HL-60 (cell line): ENCODE results near the gene TOMM70.

Experiments used
- DNase-seq, 2 experiments: peaks; one replicate each; pipeline ENCODE4 v3.0.0-alpha.2; 2010 to 2020; ENCODE audit warnings: low read depth in 1 of 2, low spot score in 1 of 2
- H3K27ac ChIP-seq: fragments of 250-450 bp; sonication (Bioruptor Pico); replicated peaks from 2 replicates; pipeline ENCODE4 v1.5.1; 2020; ENCODE audit warnings: mild to moderate bottlenecking, moderate library complexity
- H3K27me3 ChIP-seq: fragments of 250-450 bp; sonication (Bioruptor Pico); 2 replicates; pipeline ENCODE4 v1.5.1; 2021; ENCODE audit warnings: mild to moderate bottlenecking, moderate library complexity; ENCODE audit not compliant: insufficient read depth, poor library complexity, severe bottlenecking
- H3K4me3 ChIP-seq: replicated peaks from 2 replicates; pipeline ENCODE4 v1.5.1; 2011; ENCODE audit warnings: mild to moderate bottlenecking, control low read depth, low read length; ENCODE audit not compliant: insufficient read depth
- GABPA ChIP-seq: IDR thresholded peaks from 2 replicates; pipeline ENCODE4 v1.6.1; 2012; ENCODE audit warnings: low read depth
- POLR2AphosphoS5 ChIP-seq: IDR thresholded peaks from 2 replicates; pipeline ENCODE4 v1.6.1; 2012; ENCODE audit warnings: low read depth
- SPI1 ChIP-seq: IDR thresholded peaks from 2 replicates; pipeline ENCODE4 v1.6.1; 2012; ENCODE audit warnings: low read depth, mild to moderate bottlenecking, borderline replicate concordance
- TF ChIP-seq, protein P1 (sequence below): IDR thresholded peaks from one replicate; pipeline ENCODE4 v1.5.1; 2011; ENCODE audit warnings: low read length, control low read depth, inconsistent platforms; ENCODE audit not compliant: insufficient read depth
- TF ChIP-seq, protein P2 (sequence below): IDR thresholded peaks from 2 replicates; pipeline ENCODE4 v1.6.1; 2012; ENCODE audit warnings: low read depth; ENCODE audit not compliant: insufficient replicate concordance

TOMM70 gene

DNA sequence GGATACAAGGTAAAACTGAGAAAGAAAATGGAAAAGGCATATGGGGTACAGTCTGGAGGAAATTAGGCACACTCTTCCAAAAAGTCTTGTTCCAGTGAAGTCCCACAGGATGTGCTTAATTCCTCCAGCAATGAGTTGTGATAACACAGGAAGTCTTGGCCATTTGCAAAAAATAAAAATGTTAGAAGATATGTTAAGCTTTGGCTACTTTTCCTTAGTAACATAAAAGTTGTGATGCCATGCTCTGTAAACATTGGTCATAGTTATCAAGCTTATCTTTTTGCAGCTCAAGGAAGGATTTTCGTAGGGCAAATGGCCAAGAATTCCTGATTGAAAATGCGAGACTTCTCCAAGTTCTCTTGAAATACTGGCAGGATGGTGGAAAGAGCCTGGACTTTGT lies 26.8 kb upstream of the TOMM70 start:
- no peak for DNase-seq
- TF ChIP-seq GABPA (no peak), POLR2AphosphoS5 (no peak), SPI1 (no peak)
- TF ChIP-seq, protein P1, sequence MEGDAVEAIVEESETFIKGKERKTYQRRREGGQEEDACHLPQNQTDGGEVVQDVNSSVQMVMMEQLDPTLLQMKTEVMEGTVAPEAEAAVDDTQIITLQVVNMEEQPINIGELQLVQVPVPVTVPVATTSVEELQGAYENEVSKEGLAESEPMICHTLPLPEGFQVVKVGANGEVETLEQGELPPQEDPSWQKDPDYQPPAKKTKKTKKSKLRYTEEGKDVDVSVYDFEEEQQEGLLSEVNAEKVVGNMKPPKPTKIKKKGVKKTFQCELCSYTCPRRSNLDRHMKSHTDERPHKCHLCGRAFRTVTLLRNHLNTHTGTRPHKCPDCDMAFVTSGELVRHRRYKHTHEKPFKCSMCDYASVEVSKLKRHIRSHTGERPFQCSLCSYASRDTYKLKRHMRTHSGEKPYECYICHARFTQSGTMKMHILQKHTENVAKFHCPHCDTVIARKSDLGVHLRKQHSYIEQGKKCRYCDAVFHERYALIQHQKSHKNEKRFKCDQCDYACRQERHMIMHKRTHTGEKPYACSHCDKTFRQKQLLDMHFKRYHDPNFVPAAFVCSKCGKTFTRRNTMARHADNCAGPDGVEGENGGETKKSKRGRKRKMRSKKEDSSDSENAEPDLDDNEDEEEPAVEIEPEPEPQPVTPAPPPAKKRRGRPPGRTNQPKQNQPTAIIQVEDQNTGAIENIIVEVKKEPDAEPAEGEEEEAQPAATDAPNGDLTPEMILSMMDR: no peak
- TF ChIP-seq, protein P2, sequence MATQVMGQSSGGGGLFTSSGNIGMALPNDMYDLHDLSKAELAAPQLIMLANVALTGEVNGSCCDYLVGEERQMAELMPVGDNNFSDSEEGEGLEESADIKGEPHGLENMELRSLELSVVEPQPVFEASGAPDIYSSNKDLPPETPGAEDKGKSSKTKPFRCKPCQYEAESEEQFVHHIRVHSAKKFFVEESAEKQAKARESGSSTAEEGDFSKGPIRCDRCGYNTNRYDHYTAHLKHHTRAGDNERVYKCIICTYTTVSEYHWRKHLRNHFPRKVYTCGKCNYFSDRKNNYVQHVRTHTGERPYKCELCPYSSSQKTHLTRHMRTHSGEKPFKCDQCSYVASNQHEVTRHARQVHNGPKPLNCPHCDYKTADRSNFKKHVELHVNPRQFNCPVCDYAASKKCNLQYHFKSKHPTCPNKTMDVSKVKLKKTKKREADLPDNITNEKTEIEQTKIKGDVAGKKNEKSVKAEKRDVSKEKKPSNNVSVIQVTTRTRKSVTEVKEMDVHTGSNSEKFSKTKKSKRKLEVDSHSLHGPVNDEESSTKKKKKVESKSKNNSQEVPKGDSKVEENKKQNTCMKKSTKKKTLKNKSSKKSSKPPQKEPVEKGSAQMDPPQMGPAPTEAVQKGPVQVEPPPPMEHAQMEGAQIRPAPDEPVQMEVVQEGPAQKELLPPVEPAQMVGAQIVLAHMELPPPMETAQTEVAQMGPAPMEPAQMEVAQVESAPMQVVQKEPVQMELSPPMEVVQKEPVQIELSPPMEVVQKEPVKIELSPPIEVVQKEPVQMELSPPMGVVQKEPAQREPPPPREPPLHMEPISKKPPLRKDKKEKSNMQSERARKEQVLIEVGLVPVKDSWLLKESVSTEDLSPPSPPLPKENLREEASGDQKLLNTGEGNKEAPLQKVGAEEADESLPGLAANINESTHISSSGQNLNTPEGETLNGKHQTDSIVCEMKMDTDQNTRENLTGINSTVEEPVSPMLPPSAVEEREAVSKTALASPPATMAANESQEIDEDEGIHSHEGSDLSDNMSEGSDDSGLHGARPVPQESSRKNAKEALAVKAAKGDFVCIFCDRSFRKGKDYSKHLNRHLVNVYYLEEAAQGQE: no peak
- Histone ChIP-seq H3K4me3 (no peak overlapping the region), H3K27me3 (no peaks in the 10 kb centered on the region), H3K27ac (no peak overlapping the region)

DNA sequence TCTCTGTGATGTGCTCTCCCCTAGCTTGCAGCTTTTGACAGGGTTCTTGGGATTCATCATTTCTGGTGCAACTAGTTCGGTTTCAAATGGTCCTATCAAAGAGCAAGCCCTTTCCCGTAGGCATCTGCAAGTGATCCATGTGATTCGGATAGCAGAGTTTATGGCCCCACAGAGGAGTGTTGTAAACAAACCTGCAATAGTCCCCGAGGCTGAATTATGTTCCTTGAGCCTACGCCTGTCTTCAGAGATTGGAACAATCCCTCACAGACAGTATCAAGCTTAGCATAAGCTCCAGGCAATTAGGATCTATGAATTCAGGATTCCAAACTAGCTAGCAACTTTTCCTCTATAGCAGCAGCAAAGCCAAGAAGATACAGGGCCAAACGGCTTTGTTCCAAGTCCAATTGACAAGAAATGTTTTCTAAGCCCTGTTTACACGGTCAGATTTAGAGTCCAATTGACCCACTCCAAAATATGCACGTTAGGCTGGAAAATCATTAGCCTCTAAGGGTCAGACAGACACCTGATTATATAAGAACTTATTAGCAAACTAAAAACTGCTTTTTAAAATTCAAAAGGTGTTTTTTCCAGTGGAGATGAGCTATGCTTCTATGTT lies 25.3 kb upstream of the TOMM70 start:
- H3K27me3 ChIP-seq: no peaks in the 10 kb centered on the region
- no peak for DNase-seq
- TF ChIP-seq SPI1 (no peak), POLR2AphosphoS5 (no peak), GABPA (no peak)
- TF ChIP-seq, protein P2: no peak
- TF ChIP-seq, protein P1: no peak
- H3K27ac ChIP-seq: no peak overlapping the region
- H3K4me3 ChIP-seq: no peak overlapping the region

DNA sequence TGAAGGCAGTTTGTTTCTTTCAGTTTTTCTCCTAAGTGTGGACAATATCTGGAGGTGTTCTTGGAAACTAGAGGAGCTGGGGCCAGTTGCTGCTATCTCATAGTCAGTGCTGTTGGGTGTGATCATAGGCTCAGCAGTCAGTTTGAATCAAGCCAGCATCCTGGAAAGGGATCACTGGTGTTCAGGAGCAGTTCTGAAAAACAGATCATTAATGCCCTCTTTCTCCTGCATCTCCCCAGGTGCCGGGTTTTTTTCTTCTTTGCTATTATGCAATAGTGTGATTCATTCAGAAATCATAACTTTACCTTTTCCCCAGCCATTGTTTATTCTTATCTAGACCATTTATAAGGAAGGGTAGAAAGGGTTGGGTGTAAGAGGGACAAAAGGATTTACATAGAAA lies 24.4 kb upstream of the TOMM70 start:
- H3K27me3 ChIP-seq: no peaks in the 10 kb centered on the region
- TF ChIP-seq, protein P2: no peak
- no peak for TF ChIP-seq POLR2AphosphoS5
- DNase-seq: no peak
- no peak overlapping the region for H3K4me3 ChIP-seq
- no peak overlapping the region for H3K27ac ChIP-seq

DNA sequence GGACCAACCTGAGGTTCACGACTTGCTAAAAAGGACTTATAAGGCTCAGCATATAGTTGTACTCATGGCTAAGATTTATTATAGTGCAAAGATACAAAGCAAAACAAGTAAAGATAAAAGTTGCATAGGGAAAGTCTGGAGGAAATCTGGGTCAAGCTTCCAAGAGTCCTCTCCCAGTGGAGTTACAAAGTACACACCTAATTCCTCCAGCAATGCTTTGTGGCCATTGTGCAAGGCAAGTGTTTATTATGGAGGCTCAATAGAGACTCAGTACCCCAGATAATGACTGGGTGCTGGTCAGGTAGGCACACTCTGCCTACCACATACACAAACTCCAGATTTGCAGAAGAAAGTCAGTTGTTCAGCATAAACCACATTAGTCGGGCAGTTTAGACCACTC lies 23.4 kb upstream of the TOMM70 start:
- no peak overlapping the region for H3K27ac ChIP-seq
- DNase-seq: no peak
- TF ChIP-seq, protein P2: no peak
- TF ChIP-seq SPI1: no peak
- no peak for TF ChIP-seq POLR2AphosphoS5
- no peak for TF ChIP-seq GABPA
- TF ChIP-seq, protein P1: no peak
- no peak overlapping the region for H3K4me3 ChIP-seq
- no peaks in the 10 kb centered on the region for H3K27me3 ChIP-seq
